C4-2B (cell line): ENCODE measurements around the gene ZNF18.
"Not testable (repeated sequence)": the region's sequence is repeated elsewhere in the genome, so short reads cannot be mapped to it uniquely, and the experiment has no call there.

Source experiments
- H3K27ac ChIP-seq: fragments of 450-650 bp; 2 replicates; pipeline ENCODE4 v1.5.1; 2017
- CTCF ChIP-seq: fragments of 450-650 bp; conservative IDR thresholded peaks from 2 replicates; pipeline ENCODE4 v1.5.1; 2017; ENCODE audit warnings: mild to moderate bottlenecking
- ZFX ChIP-seq: fragments of 450-650 bp; IDR thresholded peaks from 2 replicates; pipeline ENCODE4 v1.6.1; 2017

Gene ZNF18

GRCh38 chr17:11952610-11953009 lies 44.7 kb downstream of the ZNF18 start:
- no peak for TF ChIP-seq ZFX
- no peak for TF ChIP-seq CTCF
- no peak overlapping the region for H3K27ac ChIP-seq

GRCh38 chr17:11950771-11951519 lies 46.3 kb downstream of the ZNF18 start:
- no peak overlapping the region for H3K27ac ChIP-seq
- TF ChIP-seq CTCF, result no peak
- no peak for TF ChIP-seq ZFX

- not testable (repeated sequence) for H3K27ac ChIP-seq
These were observed 47.7 kb downstream of the ZNF18 start for GRCh38 chr17:11949571-11949970.

GRCh38 chr17:11948789-11949188 lies 48.5 kb downstream of the ZNF18 start:
- H3K27ac ChIP-seq, result no peak overlapping the region

GRCh38 chr17:11944587-11944986 lies 52.7 kb downstream of the ZNF18 start:
- no peak overlapping the region for H3K27ac ChIP-seq
- no peak for TF ChIP-seq ZFX
- no peak for TF ChIP-seq CTCF

More at GRCh38 chr17:11948789-11949188, 48.5 kb downstream of the ZNF18 start:
- TF ChIP-seq CTCF, result no peak
- TF ChIP-seq ZFX, result no peak

GRCh38 chr17:11943759-11944347 lies 53.4 kb downstream of the ZNF18 start:
- TF ChIP-seq CTCF, result no peak
- TF ChIP-seq ZFX, result no peak
- H3K27ac ChIP-seq, result no peak overlapping the region

- not testable (repeated sequence) for H3K27ac ChIP-seq
These were observed 54.2 kb downstream of the ZNF18 start for GRCh38 chr17:11943086-11943485.

GRCh38 chr17:11940904-11941303 lies 56.4 kb downstream of the ZNF18 start:
- no peak overlapping the region for H3K27ac ChIP-seq
- TF ChIP-seq CTCF (no peak), ZFX (no peak)
